OCI-LY3 (cell line): ENCODE data around the gene PLPPR3.

Experiments
- EZH2phosphoT487 ChIP-seq: fragments of 200-600 bp; shearing (Covaris generic); IDR thresholded peaks from 2 replicates; pipeline ENCODE4 v1.6.1; 2018; ENCODE audit warnings: antibody characterized with exemption, mixed run types, low read depth
- TF ChIP-seq, protein P1 (sequence below): fragments of 200-600, 300-600 bp; sonication (generic); IDR thresholded peaks from 2 replicates; pipeline ENCODE4 v1.5.1; 2014; ENCODE audit warnings: antibody characterized with exemption, low read length, low read depth

DNA sequence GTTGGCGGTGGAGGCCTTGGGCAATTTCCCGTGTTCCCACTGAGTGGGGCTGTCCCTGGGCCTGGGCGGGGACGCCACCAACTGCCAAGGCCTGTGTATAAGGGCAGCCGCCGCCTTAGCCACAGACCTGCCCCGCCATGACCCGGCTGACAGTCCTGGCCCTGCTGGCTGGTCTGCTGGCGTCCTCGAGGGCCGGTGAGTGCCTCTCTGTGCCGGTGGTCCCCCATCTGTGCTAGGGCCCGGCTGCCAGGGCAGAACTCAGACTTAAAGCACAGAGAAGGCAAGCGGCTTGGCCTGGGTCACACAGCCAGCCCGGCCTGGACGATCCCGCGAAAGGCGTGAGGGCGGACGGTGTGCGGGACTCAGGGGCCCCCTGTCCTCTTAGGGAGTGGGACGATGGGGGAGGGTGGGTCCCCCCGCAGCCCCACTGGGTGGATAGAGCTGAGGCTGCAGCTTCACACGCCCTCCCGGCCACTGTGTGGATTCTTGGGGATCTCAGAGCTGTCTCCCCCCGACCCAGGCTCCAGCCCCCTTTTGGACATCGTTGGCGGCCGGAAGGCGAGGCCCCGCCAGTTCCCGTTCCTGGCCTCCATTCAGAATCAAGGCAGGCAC, 6.1 kb upstream of the PLPPR3 start, which contains the start of gene AZU1:
- TF ChIP-seq, protein P1, sequence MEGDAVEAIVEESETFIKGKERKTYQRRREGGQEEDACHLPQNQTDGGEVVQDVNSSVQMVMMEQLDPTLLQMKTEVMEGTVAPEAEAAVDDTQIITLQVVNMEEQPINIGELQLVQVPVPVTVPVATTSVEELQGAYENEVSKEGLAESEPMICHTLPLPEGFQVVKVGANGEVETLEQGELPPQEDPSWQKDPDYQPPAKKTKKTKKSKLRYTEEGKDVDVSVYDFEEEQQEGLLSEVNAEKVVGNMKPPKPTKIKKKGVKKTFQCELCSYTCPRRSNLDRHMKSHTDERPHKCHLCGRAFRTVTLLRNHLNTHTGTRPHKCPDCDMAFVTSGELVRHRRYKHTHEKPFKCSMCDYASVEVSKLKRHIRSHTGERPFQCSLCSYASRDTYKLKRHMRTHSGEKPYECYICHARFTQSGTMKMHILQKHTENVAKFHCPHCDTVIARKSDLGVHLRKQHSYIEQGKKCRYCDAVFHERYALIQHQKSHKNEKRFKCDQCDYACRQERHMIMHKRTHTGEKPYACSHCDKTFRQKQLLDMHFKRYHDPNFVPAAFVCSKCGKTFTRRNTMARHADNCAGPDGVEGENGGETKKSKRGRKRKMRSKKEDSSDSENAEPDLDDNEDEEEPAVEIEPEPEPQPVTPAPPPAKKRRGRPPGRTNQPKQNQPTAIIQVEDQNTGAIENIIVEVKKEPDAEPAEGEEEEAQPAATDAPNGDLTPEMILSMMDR = no peak
- no peak for TF ChIP-seq EZH2phosphoT487
